Measurements from ENCODE around the gene CCDC7.
"Not testable (repeated sequence)": the region's sequence is repeated elsewhere in the genome, so short reads cannot be mapped to it uniquely, and the experiment has no call there.

Gene CCDC7

GRCh38 chr10:32445740-32446535 is at the start of gene CCDC7:
CCDC7 (plus strand) TSS chr10:32446140; CDS start chr10:32451643, 5,503 bp downstream.
- DNase-seq, result peak; percentile 93

GRCh38 chr10:32397163-32397562 is 48.8 kb upstream of the CCDC7 start:
- not testable (repeated sequence) for DNase-seq

DNA sequence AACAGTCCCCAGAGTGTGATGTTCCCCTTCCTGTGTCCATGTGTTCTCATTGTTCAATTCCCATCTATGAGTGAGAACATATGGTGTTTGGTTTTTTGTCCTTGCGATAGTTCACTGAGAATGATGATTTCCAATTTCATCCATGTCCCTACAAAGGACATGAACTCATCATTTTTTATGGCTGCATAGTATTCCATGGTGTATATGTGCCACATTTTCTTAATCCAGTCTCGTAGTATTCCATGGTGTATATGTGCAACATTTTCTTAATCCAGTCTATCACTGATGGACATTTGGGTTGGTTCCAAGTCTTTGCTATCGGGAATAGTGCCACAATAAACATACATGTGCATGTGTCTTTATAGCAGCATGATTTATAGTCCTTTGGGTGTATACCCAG is 46.2 kb upstream of the CCDC7 start:
- not testable (repeated sequence) for DNase-seq

GRCh38 chr10:32400961-32401360 is 45.0 kb upstream of the CCDC7 start:
- DNase-seq, result no peak

- no peak for DNase-seq
Measured at GRCh38 chr10:32402499-32402898, 43.4 kb upstream of the CCDC7 start.

GRCh38 chr10:32403091-32403490 is 42.8 kb upstream of the CCDC7 start:
- DNase-seq, result no peak

DNA sequence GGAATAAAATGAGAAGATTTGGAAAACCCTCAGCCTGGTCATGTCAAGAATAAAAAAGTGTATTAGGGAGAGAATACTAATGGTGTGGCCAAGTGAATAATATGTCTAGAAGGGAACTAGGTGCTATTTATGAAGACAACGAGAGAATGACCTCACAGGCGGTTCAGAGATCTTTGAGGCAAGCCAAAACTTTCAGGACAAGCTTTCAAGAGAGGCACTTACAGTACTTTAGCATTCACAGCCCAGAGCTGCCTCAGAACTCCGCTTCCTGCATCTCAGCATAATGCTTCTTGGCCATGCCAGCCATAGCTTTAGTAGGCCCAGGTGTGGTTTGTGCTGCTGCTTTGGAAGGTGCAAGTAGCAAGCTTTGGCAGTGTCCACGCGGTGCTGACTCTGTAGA is 37.2 kb upstream of the CCDC7 start:
- no peak for DNase-seq

GRCh38 chr10:32409741-32410140 is 36.2 kb upstream of the CCDC7 start:
- no peak for DNase-seq

- DNase-seq, result no peak
Measured at GRCh38 chr10:32410569-32410968, 35.4 kb upstream of the CCDC7 start.

GRCh38 chr10:32411797-32412498 is 34.0 kb upstream of the CCDC7 start:
- no peak for DNase-seq

- no peak for DNase-seq
Measured at GRCh38 chr10:32412499-32412853, 33.5 kb upstream of the CCDC7 start.

DNA sequence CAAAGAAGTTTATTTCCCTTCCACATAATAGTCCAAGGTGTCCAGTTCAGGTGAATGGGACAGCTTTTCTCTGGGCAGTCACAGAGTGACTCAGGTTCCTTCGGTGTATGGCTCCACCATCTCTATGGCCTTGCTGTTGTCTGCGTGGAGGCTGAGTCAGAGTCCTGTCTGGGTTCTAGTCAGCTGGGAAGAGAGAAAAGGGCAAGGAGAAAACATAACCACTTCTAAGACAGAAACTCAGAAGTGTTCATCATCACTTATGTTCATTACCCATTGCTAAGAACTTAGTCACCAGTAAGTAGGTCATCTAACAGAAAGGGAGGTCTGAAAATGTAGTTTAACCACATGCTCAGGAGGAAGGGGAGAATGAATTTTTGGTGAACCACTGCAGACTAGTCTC is 32.4 kb upstream of the CCDC7 start:
- no peak for DNase-seq

- no peak for DNase-seq
Measured at GRCh38 chr10:32415361-32415760, 30.6 kb upstream of the CCDC7 start.

- peak; percentile 88 for DNase-seq
Measured at GRCh38 chr10:32417911-32418547, 27.9 kb upstream of the CCDC7 start.

DNA sequence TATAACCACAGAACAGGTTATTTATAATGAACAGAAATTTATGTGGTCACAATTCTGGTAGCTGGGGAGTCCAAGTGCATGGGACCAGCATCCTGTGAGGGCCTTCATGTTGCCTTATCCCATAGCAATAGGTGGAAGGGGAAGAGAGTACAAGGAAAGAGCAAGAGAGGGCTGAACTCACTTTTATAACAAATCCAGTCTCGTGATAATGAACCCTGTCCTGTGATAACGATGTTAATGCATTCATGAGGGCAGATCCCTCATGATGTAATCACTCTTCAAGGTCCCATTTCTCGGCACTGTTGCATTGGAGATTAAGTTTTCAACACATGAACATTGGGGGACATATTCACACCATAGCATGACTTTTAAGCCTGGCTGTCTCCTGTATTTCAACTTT is 27.4 kb upstream of the CCDC7 start:
- DNase-seq, result no peak

DNA sequence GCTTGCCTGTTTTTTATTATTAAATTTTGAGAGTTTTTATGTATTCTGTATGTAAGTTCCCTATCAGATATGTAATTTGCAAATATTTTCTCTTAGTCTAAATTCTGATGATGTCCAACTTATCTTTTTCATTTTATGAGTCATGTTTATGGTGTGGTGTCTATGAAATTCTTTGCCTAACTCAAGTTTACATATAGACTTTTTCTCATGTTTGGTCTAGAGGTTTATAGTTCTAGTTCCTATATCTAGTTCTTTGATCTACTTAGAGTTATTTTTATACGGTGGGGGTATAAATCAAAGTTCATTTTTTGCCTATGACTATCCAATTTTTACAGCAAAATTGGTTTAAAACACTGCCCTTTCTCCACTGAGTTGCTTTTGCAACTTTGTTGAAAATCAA is 26.3 kb upstream of the CCDC7 start:
- no peak for DNase-seq

DNA sequence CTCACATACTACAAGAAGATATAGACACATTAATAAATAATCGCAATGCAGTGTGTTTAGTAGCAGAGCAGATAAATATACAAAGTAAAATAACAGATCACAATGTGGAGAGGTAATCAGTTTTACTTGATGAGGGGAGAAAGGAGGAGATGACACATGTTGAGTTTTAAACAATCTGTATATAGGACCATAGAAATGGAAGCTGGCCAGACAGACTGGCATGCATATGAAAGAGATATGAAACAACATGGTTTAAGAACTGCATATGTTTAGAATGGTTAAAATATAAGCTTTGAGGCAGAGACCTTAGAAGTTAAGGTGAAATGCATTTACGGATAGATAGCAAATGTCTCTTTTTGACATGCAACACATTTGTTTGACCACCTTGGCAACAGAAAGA is 19.8 kb upstream of the CCDC7 start:
- DNase-seq, result no peak

- no peak for DNase-seq
Measured at GRCh38 chr10:32433542-32433941, 12.4 kb upstream of the CCDC7 start.

DNA sequence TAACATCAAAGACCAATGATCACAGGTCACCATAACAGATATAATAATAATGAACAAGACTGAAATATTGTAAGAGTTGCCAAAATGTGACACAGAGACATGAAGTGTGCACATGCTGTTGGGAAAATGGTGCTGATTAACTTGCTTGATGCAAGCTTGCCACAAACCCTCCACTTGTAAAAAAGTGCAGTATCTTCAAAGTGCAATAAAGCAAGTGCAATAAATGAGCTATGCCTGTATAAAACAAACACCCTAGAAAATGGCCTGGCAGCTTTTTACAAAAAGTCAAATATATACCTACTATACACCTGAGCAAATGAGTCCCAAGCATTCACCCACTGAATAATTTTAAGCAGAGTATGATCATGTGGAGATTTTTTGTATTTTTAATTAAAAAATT is 9.7 kb upstream of the CCDC7 start:
- DNase-seq, result no peak

DNA sequence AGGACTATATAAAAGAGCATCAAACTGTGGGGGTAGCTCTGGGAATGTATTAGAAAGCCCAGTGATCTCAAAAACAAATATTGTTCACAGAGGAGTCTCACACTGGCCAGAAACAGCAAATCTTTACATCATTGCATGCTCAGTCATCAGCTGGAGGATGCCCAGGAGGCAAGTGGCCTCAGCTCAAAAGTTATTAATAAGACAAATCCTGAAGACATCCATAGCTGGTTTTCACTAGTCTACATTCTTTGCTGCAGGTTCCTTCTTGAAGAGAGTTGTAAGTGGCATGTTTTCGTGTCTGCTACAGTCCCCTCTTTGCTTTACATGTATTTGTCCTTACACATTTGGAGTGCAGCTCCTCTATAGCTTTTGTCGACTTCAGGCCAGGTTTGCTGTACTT is 8.6 kb upstream of the CCDC7 start:
- DNase-seq, result no peak

GRCh38 chr10:32445036-32445435 is 904 bp upstream of the CCDC7 start:
- DNase-seq, result no peak

GRCh38 chr10:32446536-32447406 is 831 bp downstream of the CCDC7 start:
- DNase-seq, result peak; percentile 53

- no peak for DNase-seq
Measured at GRCh38 chr10:32454148-32454547, 8.2 kb downstream of the CCDC7 start.

All from right forelimb (tissue), 1 donor.